Measurements from ENCODE around the gene PDZD2.

DNA sequence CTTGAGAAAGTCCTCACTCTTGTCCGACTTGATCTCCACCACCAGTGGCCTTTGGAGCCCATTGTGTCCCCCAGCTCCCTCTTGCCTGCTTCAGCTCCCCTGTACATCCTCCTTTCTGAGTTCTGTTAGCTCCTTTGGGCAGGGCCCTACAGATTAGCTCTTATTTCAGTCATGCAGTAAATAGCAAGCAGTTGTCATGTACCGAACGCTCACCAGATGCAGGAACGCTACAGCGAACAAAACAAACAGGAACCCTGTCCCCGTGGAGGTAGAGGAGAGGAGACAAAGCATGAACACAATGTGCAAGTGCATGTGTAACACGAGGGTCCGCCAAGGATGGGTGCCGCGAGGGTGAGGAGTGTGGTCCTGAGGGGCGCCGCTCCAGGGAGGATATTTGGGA is 111.3 kb downstream of the PDZD2 start:
- TF ChIP-seq ZNF274 (IDR thresholded peaks at IDR 0.05; ENCODE audit: low read depth, low read length) (no peak), YY1 (IDR thresholded peaks at IDR 0.05; ENCODE audit: insufficient read depth, insufficient read length) (no peak)

All from NT2/D1 (cell line).